Measurements from ENCODE around the gene SHB.

DNA sequence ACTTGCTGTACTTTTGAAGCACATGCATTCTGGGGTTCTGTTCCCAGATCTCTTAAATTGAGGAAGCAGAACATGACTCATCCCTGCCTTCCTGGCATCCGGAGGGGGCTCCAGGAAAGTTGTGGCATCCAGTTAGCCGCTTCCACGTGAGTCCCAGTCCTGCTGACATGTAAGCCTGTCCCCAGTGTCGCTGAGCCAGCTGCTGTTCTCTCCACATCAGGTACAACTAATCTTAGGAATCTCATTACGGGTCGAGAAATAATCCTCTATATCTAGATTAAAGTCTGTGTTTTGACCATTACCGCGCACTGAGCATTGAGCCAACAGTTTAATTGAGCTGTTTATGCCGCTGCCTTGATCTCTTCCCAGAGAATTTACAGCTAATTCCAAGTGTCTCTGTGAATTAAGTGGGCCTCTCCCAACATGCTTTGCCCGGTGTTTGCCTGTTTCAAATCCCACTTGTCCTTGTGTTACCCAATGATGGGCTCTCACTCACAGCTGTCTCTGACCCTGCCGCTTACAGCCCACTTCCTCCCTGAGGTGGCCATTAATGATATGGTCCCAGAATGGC lies 10.5 kb upstream of the SHB start:
- TF ChIP-seq EZH2 (IDR thresholded peaks at IDR 0.05; ENCODE audit: borderline replicate concordance) (no peak), EZH2phosphoT487 (IDR thresholded peaks at IDR 0.05; ENCODE audit: low read depth, severe bottlenecking, unreplicated experiment) (no peak)
- TF ChIP-seq, protein P1, sequence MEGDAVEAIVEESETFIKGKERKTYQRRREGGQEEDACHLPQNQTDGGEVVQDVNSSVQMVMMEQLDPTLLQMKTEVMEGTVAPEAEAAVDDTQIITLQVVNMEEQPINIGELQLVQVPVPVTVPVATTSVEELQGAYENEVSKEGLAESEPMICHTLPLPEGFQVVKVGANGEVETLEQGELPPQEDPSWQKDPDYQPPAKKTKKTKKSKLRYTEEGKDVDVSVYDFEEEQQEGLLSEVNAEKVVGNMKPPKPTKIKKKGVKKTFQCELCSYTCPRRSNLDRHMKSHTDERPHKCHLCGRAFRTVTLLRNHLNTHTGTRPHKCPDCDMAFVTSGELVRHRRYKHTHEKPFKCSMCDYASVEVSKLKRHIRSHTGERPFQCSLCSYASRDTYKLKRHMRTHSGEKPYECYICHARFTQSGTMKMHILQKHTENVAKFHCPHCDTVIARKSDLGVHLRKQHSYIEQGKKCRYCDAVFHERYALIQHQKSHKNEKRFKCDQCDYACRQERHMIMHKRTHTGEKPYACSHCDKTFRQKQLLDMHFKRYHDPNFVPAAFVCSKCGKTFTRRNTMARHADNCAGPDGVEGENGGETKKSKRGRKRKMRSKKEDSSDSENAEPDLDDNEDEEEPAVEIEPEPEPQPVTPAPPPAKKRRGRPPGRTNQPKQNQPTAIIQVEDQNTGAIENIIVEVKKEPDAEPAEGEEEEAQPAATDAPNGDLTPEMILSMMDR (IDR thresholded peaks at IDR 0.05; ENCODE audit: poor library complexity) = no peak
